ENCODE measurements around the gene WDR18. TPM values are rescaled to one million over a fixed set of nuclear protein-coding genes. Genes with fewer than 3 reads are reported as not detected.

The WDR18 gene
- total and polyA plus RNA-seq, 2 donors: 34.0 to 56.0 TPM

DNA sequence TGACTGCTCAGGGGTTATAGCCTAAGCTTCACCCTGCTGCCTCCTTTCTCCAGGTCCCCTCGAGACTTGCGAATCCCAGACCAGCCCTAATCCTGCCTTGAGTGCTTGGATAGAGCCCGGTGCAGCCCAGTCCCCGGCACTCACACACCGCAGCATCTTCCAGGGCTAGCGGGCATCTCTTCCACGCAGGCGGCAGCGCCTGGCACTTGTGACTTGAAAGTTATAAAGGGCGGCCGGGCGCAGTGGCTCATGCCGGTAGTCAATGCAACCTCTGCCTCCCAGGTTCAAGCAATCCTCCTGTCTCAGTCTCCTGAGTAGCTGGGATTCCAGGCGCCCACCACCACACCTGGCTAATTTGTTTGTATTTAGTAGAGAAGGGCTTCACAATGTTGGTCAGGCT is 1.9 kb downstream of the WDR18 start:
- no peak overlapping the region for H3K27ac ChIP-seq (ENCODE audit: low read depth in 1 of 2, low read length in 1 of 2)
- H3K27me3 ChIP-seq (ENCODE audit: control insufficient read depth in 2 of 2, insufficient read depth in 1 of 2, low read length in 1 of 2): no peaks in the 10 kb centered on the region
- no peak overlapping the region for H3K4me3 ChIP-seq (ENCODE audit: low read length in 2 of 2)
- H3K4me1 ChIP-seq (ENCODE audit: control insufficient read depth in 2 of 2, insufficient read depth in 2 of 2, low read length in 2 of 2): peaks cover 15 to 23% of the 10 kb centered on the region in 2 donors
- peaks cover 36 to 41% of the 10 kb centered on the region in 2 donors for H3K36me3 ChIP-seq (ENCODE audit: control insufficient read depth in 2 of 2, insufficient read depth in 2 of 2, low read length in 1 of 2)
- no peak for DNase-seq (ENCODE audit: low read depth in 6 of 9, low spot score in 9 of 9)
- peaks cover 0 to 2% of the 10 kb centered on the region in 2 donors for H3K9me3 ChIP-seq (ENCODE audit: control insufficient read depth in 2 of 2, insufficient read depth in 1 of 2, low read length in 1 of 2)
- WGBS: 95% methylated on average over 14 of the region's 14 CpGs

DNA sequence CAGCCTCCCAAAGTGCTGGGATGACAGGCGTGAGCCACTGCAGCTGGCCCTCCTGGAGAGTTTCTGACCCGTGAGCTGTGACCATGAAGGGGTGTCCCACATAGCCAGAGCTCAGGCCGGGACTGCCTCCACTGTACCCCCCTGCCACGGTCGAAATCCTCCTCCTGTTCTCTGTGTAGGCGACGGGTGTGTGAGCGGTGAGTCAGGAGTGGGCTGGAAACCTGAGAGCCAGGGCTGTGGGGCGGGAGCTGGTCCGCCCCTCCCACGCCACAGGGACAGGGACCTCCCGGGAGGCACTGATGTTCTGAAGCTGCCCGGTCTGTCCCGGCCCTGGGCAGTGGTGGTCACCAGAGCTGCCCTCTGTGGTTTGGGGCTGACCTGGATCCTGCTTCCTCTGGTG is 3.9 kb downstream of the WDR18 start:
- Histone ChIP-seq H3K27ac (ENCODE audit: low read depth in 1 of 2, low read length in 1 of 2) (no peak overlapping the region), H3K27me3 (ENCODE audit: control insufficient read depth in 2 of 2, insufficient read depth in 1 of 2, low read length in 1 of 2) (no peaks in the 10 kb centered on the region), H3K9me3 (ENCODE audit: control insufficient read depth in 2 of 2, insufficient read depth in 1 of 2, low read length in 1 of 2) (peaks cover 0 to 4% of the 10 kb centered on the region in 2 donors), H3K36me3 (ENCODE audit: control insufficient read depth in 2 of 2, insufficient read depth in 2 of 2, low read length in 1 of 2) (peaks cover 45 to 50% of the 10 kb centered on the region in 2 donors), H3K4me1 (ENCODE audit: control insufficient read depth in 2 of 2, insufficient read depth in 2 of 2, low read length in 2 of 2) (peaks cover 11 to 18% of the 10 kb centered on the region in 2 donors), H3K4me3 (ENCODE audit: low read length in 2 of 2) (no peak overlapping the region)
- whole genome bisulfite sequencing: 90% methylated on average over 14 of the region's 14 CpGs
- no peak for DNase-seq (ENCODE audit: low read depth in 6 of 9, low spot score in 9 of 9)

DNA sequence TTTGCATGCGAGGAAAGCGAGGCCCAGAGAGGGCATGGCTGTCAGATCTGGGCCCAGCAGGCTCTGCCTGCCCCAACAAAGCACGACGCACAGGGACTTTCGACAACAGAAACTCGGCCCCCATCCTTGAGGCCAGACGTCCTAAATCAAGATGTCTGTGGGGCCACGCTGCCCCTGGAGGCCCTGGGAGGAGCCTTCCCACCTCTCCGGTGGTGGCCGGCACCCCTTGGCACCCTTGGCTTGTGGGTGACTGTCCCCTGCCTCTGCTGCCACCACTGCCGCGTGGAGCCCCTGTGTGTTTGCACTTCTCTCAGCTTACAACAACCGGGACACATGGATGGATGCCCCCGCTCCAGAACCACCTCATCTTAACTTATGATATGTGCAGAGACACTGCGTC is 4.4 kb downstream of the WDR18 start:
- 93% methylated on average over 15 of the region's 15 CpGs for WGBS
- H3K4me1 ChIP-seq (ENCODE audit: control insufficient read depth in 2 of 2, insufficient read depth in 2 of 2, low read length in 2 of 2): peaks cover 10 to 13% of the 10 kb centered on the region in 2 donors
- peaks cover 0 to 4% of the 10 kb centered on the region in 2 donors for H3K9me3 ChIP-seq (ENCODE audit: control insufficient read depth in 2 of 2, insufficient read depth in 1 of 2, low read length in 1 of 2)
- H3K27ac ChIP-seq (ENCODE audit: low read depth in 1 of 2, low read length in 1 of 2): no peak overlapping the region
- peaks cover 45 to 50% of the 10 kb centered on the region in 2 donors for H3K36me3 ChIP-seq (ENCODE audit: control insufficient read depth in 2 of 2, insufficient read depth in 2 of 2, low read length in 1 of 2)
- no peak for DNase-seq (ENCODE audit: low read depth in 6 of 9, low spot score in 9 of 9)
- no peaks in the 10 kb centered on the region for H3K27me3 ChIP-seq (ENCODE audit: control insufficient read depth in 2 of 2, insufficient read depth in 1 of 2, low read length in 1 of 2)
- H3K4me3 ChIP-seq (ENCODE audit: low read length in 2 of 2): no peak overlapping the region

DNA sequence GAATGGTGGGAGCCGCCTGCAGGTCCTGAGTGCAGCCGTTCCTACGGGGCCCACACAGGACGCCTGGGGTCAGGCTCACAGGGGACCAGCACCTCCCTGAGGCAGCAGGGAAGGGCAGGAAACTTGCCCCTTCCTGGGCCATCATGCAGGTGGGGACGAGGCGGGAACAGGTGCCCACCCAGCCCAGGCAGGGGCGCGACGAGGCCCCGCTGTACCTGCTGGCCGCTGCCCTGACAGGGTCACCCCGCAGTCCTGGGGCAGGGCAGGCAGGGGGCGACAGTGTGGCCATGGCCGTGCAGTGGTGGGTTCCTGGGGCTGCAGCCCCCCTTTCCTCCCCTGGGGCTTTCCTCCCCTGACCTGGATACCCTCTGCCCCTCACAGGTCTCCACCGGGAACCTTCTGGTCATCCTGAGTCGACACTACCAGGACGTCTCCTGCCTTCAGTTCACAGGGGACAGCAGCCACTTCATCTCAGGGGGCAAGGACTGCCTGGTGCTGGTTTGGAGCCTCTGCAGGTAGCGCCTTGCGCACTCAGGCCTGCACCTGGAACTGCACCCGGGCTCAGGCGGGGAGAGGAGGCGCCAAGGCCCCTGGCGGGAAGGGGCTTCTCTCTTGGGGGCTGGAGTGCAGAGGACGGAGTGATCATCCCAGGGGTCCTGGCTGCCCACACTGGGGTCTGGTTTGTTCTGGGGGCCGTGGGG is 5.4 kb downstream of the WDR18 start:
- H3K4me1 ChIP-seq (ENCODE audit: control insufficient read depth in 2 of 2, insufficient read depth in 2 of 2, low read length in 2 of 2): peaks cover 5 to 8% of the 10 kb centered on the region in 2 donors
- H3K9me3 ChIP-seq (ENCODE audit: control insufficient read depth in 2 of 2, insufficient read depth in 1 of 2, low read length in 1 of 2): peaks cover 0 to 4% of the 10 kb centered on the region in 2 donors
- peaks cover 50 to 54% of the 10 kb centered on the region in 2 donors for H3K36me3 ChIP-seq (ENCODE audit: control insufficient read depth in 2 of 2, insufficient read depth in 2 of 2, low read length in 1 of 2)
- H3K27ac ChIP-seq (ENCODE audit: low read depth in 1 of 2, low read length in 1 of 2): no peak overlapping the region
- no peak for DNase-seq (ENCODE audit: low read depth in 6 of 9, low spot score in 9 of 9)
- no peak overlapping the region for H3K4me3 ChIP-seq (ENCODE audit: low read length in 2 of 2)
- 94% methylated on average over 25 of the region's 25 CpGs for WGBS
- no peaks in the 10 kb centered on the region for H3K27me3 ChIP-seq (ENCODE audit: control insufficient read depth in 2 of 2, insufficient read depth in 1 of 2, low read length in 1 of 2)

DNA sequence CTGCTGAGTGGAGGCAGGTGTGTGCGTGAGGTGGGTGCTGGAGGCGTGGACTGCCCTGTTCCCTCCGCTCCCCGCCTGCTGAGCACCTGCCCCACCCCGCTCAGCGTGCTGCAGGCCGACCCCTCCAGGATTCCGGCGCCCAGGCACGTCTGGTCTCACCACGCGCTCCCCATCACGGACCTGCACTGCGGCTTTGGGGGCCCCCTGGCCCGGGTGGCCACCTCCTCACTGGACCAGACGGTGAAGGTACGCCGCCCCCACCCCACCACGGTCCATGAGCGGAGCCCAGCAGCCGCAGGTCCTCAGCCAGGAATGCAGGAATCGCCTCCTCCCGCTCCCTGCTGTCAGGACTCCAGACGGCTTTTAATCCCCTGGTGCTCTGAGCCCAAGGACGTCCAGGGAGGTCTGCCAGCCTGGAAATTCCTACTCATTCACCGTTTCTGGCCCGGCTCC is 6.0 kb downstream of the WDR18 start:
- H3K9me3 ChIP-seq (ENCODE audit: control insufficient read depth in 2 of 2, insufficient read depth in 1 of 2, low read length in 1 of 2): peaks cover 0 to 4% of the 10 kb centered on the region in 2 donors
- H3K27ac ChIP-seq (ENCODE audit: low read depth in 1 of 2, low read length in 1 of 2): no peak overlapping the region
- H3K4me1 ChIP-seq (ENCODE audit: control insufficient read depth in 2 of 2, insufficient read depth in 2 of 2, low read length in 2 of 2): peaks cover 0 to 2% of the 10 kb centered on the region in 2 donors
- no peak overlapping the region for H3K4me3 ChIP-seq (ENCODE audit: low read length in 2 of 2)
- H3K36me3 ChIP-seq (ENCODE audit: control insufficient read depth in 2 of 2, insufficient read depth in 2 of 2, low read length in 1 of 2): peaks cover 50 to 55% of the 10 kb centered on the region in 2 donors
- no peak for DNase-seq (ENCODE audit: low read depth in 6 of 9, low spot score in 9 of 9)
- 93% methylated on average over 27 of the region's 27 CpGs for WGBS
- H3K27me3 ChIP-seq (ENCODE audit: control insufficient read depth in 2 of 2, insufficient read depth in 1 of 2, low read length in 1 of 2): peaks cover 0 to 4% of the 10 kb centered on the region in 2 donors

DNA sequence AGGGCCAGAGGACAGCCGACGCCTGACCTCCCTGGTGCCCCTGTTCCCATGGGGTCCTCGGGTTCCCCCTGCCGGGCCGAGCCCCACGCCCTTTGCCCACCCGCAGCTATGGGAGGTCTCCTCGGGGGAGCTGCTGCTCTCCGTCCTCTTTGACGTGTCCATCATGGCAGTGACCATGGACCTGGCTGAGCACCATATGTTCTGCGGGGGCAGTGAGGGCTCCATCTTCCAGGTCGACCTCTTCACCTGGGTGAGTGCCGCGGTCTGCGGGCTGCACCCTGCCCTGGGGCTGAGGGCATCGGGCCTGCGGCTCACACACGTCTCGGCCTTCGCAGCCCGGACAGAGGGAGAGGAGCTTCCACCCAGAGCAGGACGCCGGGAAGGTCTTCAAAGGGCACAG is 6.6 kb downstream of the WDR18 start:
- Histone ChIP-seq H3K4me3 (ENCODE audit: low read length in 2 of 2) (no peak overlapping the region), H3K36me3 (ENCODE audit: control insufficient read depth in 2 of 2, insufficient read depth in 2 of 2, low read length in 1 of 2) (peaks cover 48 to 55% of the 10 kb centered on the region in 2 donors), H3K4me1 (ENCODE audit: control insufficient read depth in 2 of 2, insufficient read depth in 2 of 2, low read length in 2 of 2) (no peaks in the 10 kb centered on the region), H3K27me3 (ENCODE audit: control insufficient read depth in 2 of 2, insufficient read depth in 1 of 2, low read length in 1 of 2) (peaks cover 0 to 10% of the 10 kb centered on the region in 2 donors), H3K9me3 (ENCODE audit: control insufficient read depth in 2 of 2, insufficient read depth in 1 of 2, low read length in 1 of 2) (peaks cover 0 to 7% of the 10 kb centered on the region in 2 donors), H3K27ac (ENCODE audit: low read depth in 1 of 2, low read length in 1 of 2) (no peak overlapping the region)
- DNase-seq (ENCODE audit: low read depth in 6 of 9, low spot score in 9 of 9): no peak
- WGBS: 97% methylated on average over 23 of the region's 23 CpGs

DNA sequence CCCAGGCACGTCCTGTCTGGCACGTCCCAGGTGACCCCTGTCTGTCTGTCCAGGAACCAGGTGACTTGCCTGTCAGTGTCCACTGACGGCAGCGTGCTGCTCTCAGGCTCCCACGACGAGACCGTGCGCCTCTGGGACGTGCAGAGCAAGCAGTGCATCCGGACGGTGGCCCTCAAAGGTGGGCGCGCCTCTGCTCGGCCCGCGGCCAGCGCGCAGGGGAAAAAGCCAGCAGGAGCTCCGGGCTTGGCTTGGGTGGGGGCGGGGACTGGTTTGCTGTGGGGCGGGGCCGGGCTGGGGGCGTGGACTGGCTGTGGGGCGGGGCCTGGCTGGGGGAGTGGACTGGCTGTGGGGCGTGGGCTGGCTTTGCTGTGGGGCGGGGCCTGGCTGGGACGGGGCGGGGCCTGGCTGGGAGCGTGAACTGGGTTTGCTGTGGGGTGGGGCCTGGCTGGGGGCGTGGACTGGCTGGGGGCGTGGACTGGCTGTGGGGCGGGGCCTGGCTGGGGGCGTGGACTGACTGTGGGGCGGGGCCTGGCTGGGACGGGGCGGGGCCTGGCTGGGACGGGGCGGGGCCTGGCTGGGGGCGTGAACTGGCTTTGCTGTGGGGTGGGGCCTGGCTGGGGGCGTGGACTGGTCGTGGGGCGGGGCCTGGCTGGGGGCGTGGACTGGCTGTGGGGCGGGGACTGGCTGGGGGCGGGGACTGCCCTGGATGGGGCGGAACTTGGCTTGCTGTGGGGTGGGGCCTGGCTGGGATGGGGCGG is 7.2 kb downstream of the WDR18 start:
- peaks cover 5 to 16% of the 10 kb centered on the region in 2 donors for H3K27me3 ChIP-seq (ENCODE audit: control insufficient read depth in 2 of 2, insufficient read depth in 1 of 2, low read length in 1 of 2)
- H3K4me1 ChIP-seq (ENCODE audit: control insufficient read depth in 2 of 2, insufficient read depth in 2 of 2, low read length in 2 of 2): peaks cover under 1 to 6% of the 10 kb centered on the region in 2 donors
- DNase-seq (ENCODE audit: low read depth in 6 of 9, low spot score in 9 of 9): no peak
- WGBS: 96% methylated on average over 46 of the region's 47 CpGs
- H3K27ac ChIP-seq (ENCODE audit: low read depth in 1 of 2, low read length in 1 of 2): no peak overlapping the region
- peaks cover 0 to 13% of the 10 kb centered on the region in 2 donors for H3K9me3 ChIP-seq (ENCODE audit: control insufficient read depth in 2 of 2, insufficient read depth in 1 of 2, low read length in 1 of 2)
- peaks cover 44 to 50% of the 10 kb centered on the region in 2 donors for H3K36me3 ChIP-seq (ENCODE audit: control insufficient read depth in 2 of 2, insufficient read depth in 2 of 2, low read length in 1 of 2)
- H3K4me3 ChIP-seq (ENCODE audit: low read length in 2 of 2): no peak overlapping the region

DNA sequence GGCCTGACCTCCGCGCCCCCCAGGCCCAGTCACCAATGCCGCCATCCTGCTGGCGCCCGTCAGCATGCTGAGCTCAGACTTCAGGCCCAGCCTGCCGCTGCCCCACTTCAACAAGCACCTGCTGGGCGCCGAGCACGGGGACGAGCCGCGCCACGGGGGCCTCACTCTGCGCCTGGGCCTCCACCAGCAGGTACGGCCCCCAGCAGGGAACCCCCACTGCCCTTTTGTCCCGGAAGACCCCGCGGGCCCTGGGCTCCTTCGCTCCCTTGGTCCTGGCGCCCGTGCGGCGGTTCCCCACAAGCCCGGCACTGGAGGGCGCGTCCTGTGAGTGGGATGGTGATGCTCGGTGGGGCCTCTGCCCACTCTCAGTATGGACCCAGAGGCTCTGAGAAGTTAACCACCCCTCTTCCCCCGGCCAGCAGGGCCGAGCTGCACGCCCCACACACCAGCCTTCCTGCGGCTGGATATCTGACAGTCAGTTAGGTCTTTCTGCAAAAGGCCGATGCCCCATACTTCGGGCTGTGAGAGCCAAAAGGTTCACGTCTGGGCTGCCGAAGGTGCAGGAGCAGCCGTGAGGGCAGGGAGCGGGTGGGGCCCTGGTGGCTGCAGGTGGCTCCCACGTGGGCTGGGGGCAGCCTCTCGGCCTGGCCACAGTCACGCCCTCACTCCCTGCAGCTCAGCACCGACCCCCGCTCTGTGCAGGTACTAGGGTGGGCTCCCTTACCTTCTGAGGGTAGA is 8.0 kb downstream of the WDR18 start:
- Histone ChIP-seq H3K27me3 (ENCODE audit: control insufficient read depth in 2 of 2, insufficient read depth in 1 of 2, low read length in 1 of 2) (peaks cover 8 to 24% of the 10 kb centered on the region in 2 donors), H3K27ac (ENCODE audit: low read depth in 1 of 2, low read length in 1 of 2) (peak overlapping the region in 1 of 2 donors; percentile 8), H3K36me3 (ENCODE audit: control insufficient read depth in 2 of 2, insufficient read depth in 2 of 2, low read length in 1 of 2) (peaks cover 39 to 45% of the 10 kb centered on the region in 2 donors), H3K4me1 (ENCODE audit: control insufficient read depth in 2 of 2, insufficient read depth in 2 of 2, low read length in 2 of 2) (peaks cover 4 to 9% of the 10 kb centered on the region in 2 donors), H3K4me3 (ENCODE audit: low read length in 2 of 2) (no peak overlapping the region), H3K9me3 (ENCODE audit: control insufficient read depth in 2 of 2, insufficient read depth in 1 of 2, low read length in 1 of 2) (peaks cover 0 to 15% of the 10 kb centered on the region in 2 donors)
- WGBS: 97% methylated on average over 42 of the region's 42 CpGs
- no peak for DNase-seq (ENCODE audit: low read depth in 6 of 9, low spot score in 9 of 9)
